Activated CD8-positive, alpha-beta T cell treated with anti-CD3 and anti-CD28 coated beads for 36 hours (primary cell): ENCODE measurements around the gene MCRIP2. TPM values are rescaled to one million over a fixed set of nuclear protein-coding genes. Genes with fewer than 3 reads are reported as not detected.

Experiments used
- ATAC-seq: fragments of 200-7000 bp; cut with Tn5 transposase; one replicate; pipeline ENCODE4 v1.10.0; 2021; ENCODE audit warnings: mild to moderate bottlenecking, moderate library complexity
- CTCF ChIA-PET: fragments of 350-600 bp; sonication (Branson Sonifier 250); formaldehyde crosslinking; loops from one replicate; lab custom pipeline; 2021; ENCODE audit warnings: antibody characterized with exemption; lab: Charles Lee
- POLR2A ChIA-PET: fragments of 350-600 bp; sonication (Branson Sonifier 250); formaldehyde crosslinking; loops from one replicate; lab custom pipeline; 2021; ENCODE audit warnings: antibody characterized with exemption; lab: Charles Lee
- DNase-seq: peaks from one replicate; pipeline ENCODE4 v3.0.0-alpha.2; 2020
- H3K27ac Mint-ChIP-seq: one replicate; pipeline ENCODE4 v1.8.0; 2021; ENCODE audit warnings: mild to moderate bottlenecking, mixed read lengths
- H3K27me3 Mint-ChIP-seq: one replicate; pipeline ENCODE4 v1.8.0; 2021; ENCODE audit warnings: mixed read lengths
- H3K36me3 Mint-ChIP-seq: one replicate; pipeline ENCODE4 v1.8.0; 2021; ENCODE audit warnings: low read depth, mixed read lengths
- H3K4me1 Mint-ChIP-seq: one replicate; pipeline ENCODE4 v1.8.0; 2021; ENCODE audit warnings: low read depth, mixed read lengths
- H3K4me3 Mint-ChIP-seq: one replicate; pipeline ENCODE4 v1.8.0; 2021; ENCODE audit warnings: mild to moderate bottlenecking, moderate library complexity, mixed read lengths
- H3K9me3 Mint-ChIP-seq: one replicate; pipeline ENCODE4 v1.8.0; 2021; ENCODE audit warnings: mixed read lengths
- CTCF ChIP-seq: fragments of 200-600 bp; IDR thresholded peaks from one replicate; pipeline ENCODE4 v1.8.0; 2022; ENCODE audit warnings: antibody characterized with exemption, mild to moderate bottlenecking
- intact Hi-C: fragments of 100-400 bp; cut with micrococcal nuclease; formaldehyde crosslinking; loops from one replicate; pipeline ENCODE4 v1.10.0; 2022
- total RNA-seq, 2 experiments: library from RNA; stranded (reverse); gene quantifications; one replicate each; pipeline ENCODE4 v1.2.3, GENCODE V29; 2021

MCRIP2 gene
- total RNA-seq, 2 experiments from 2014 or later: 60.7 to 62.7 TPM

DNA sequence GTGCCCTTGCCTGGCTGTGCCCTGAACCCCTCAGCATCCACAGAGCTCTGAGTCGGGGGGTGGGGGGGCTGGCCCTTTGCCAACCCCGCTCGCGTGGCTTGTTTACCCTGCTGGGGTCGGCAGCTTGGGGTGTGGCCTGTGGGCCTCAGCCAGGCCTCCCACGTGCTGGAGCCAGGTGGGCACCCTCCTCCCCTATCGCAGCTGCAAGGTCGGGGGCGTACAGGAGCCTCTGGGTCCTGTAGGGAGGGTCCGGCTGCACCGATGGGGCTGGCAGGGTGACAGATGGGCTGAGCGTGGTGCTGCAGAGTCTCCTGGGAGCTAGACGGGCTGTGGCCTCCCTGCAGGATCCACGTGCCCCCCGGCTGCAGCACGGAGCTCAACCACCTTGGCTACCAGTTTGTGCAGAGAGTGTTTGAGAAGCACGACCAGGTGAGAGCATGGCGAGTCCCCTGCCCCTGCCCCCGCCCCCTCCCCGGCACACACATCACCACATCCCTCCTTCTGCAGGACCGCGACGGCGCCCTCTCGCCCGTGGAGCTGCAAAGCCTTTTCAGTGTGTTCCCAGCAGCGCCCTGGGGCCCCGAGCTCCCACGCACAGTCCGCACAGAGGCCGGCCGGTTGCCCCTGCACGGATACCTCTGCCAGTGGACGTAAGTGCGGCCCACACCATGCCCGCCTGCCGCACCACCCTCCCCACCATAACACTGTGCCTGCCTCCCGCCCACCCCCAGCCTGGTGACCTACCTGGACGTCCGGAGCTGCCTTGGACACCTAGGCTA lies 29.9 kb downstream of the MCRIP2 start:
- Mint-ChIP-seq H3K27ac (no peak overlapping the region), H3K4me3 (no peak overlapping the region), H3K9me3 (no peaks in the 10 kb centered on the region), H3K27me3 (peaks cover 4% of the 10 kb centered on the region), H3K36me3 (peaks cover 10% of the 10 kb centered on the region), H3K4me1 (peaks cover 12% of the 10 kb centered on the region)
- ChIA-PET CTCF (no interaction called here), POLR2A (interaction anchor here (1.2 to 1.7 kb wide), 3 partner anchors 9 to 35 kb away, joined by 4 to 6 read pairs (median 5); partner anchors contain the start of genes METTL26 and STUB1)
- no peak for TF ChIP-seq CTCF
- intact Hi-C loops: no loop called here
- no peak for ATAC-seq
- no peak for DNase-seq

- intact Hi-C loops: no loop called here
Observed at GRCh38 chr16:672371-672770, 30.7 kb downstream of the MCRIP2 start.

DNA sequence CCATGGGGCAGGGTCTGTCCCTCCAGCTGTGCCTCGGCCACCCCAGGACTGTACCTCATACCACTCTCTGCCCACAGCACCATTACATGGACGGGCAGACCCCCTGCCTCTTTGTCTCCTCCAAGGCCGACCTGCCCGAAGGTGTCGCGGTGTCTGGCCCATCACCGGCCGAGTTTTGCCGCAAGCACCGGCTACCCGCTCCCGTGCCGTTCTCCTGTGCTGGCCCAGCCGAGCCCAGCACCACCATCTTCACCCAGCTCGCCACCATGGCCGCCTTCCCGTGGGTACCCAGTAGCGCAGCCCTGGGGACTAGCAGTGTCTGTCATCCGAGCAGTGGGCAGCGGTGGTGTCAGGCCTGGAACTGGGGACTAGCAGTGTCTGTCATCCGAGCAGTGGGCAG lies 31.2 kb downstream of the MCRIP2 start:
- no peak overlapping the region for H3K4me3 Mint-ChIP-seq
- DNase-seq: no peak
- H3K9me3 Mint-ChIP-seq: no peaks in the 10 kb centered on the region
- no peak overlapping the region for H3K27ac Mint-ChIP-seq
- ChIA-PET POLR2A (interaction anchor here (0.8 kb wide), 1 partner anchor 8 kb away, joined by 5 read pairs; no protein-coding TSS in a partner anchor), CTCF (no interaction called here)
- H3K27me3 Mint-ChIP-seq: peaks cover 7% of the 10 kb centered on the region
- TF ChIP-seq CTCF: no peak
- peaks cover 7% of the 10 kb centered on the region for H3K4me1 Mint-ChIP-seq
- H3K36me3 Mint-ChIP-seq: peaks cover 10% of the 10 kb centered on the region
- ATAC-seq: no peak
- intact Hi-C loops: no loop called here

More at GRCh38 chr16:672371-672770, 30.7 kb downstream of the MCRIP2 start:
- Mint-ChIP-seq H3K9me3 (no peaks in the 10 kb centered on the region), H3K27ac (no peak overlapping the region), H3K27me3 (peaks cover 7% of the 10 kb centered on the region), H3K4me1 (peaks cover 11% of the 10 kb centered on the region), H3K4me3 (no peak overlapping the region), H3K36me3 (peaks cover 10% of the 10 kb centered on the region)
- ATAC-seq (no peak), DNase-seq (no peak)
- CTCF ChIA-PET: no interaction called here
- POLR2A ChIA-PET: interaction anchor here (1.2 kb wide), 1 partner anchor 21 kb away, joined by 4 read pairs; no protein-coding TSS in a partner anchor
- no peak for TF ChIP-seq CTCF

DNA sequence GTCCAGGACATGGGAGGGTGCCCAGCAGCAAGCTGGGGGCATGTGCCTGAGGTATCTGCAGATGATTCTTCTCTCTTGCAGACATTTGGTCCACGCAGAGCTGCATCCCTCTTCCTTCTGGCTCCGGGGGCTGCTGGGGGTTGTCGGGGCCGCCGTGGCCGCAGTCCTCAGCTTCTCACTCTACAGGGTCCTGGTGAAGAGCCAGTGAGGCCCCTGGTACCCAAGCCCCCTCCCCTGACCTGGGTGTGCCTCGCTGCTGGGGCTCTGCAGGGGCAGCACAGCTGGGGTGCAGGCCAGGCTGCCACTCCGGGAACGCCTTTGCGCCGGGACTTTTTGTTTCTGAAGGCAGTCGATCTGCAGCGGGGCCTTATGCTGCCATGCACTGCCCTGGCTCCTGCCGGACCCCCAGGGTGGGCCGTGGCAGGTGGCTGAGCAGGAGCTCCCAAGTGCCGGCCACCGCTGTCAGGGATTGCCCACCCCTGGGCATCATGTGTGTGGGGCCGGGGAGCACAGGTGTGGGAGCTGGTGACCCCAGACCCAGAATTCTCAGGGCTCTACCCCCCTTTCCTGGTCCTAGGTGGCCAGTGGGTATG lies 31.9 kb downstream of the MCRIP2 start:
- CTCF ChIA-PET: no interaction called here
- peaks cover 10% of the 10 kb centered on the region for H3K36me3 Mint-ChIP-seq
- peaks cover 7% of the 10 kb centered on the region for H3K4me1 Mint-ChIP-seq
- no peaks in the 10 kb centered on the region for H3K9me3 Mint-ChIP-seq
- POLR2A ChIA-PET: interaction anchor here (0.8 to 1.5 kb wide), 2 partner anchors 9 to 16 kb away, joined by 3 to 5 read pairs; partner anchors contain the start of gene WDR24
- no peak overlapping the region for H3K27ac Mint-ChIP-seq
- DNase-seq (no peak), ATAC-seq (no peak)
- no peak for TF ChIP-seq CTCF
- intact Hi-C loops: no loop called here
- no peak overlapping the region for H3K4me3 Mint-ChIP-seq
- H3K27me3 Mint-ChIP-seq: peaks cover 7% of the 10 kb centered on the region
